Hematopoietic multipotent progenitor cell treated with erythropoietin and hydrocortisone succinate and interleukin-3 and kit ligand, for 6 days (in vitro differentiated cells): ENCODE data around the gene KCTD20.

ENCODE experiments used
- DNase-seq: peaks from one replicate; pipeline ENCODE4 v3.0.0-alpha.2; 2015

Gene KCTD20

GRCh38 chr6:36499918-36500317, 57.1 kb downstream of the KCTD20 start:
- DNase-seq: no peak

GRCh38 chr6:36501686-36502085, 58.9 kb downstream of the KCTD20 start:
- no peak for DNase-seq

- DNase-seq: no peak
Measured at GRCh38 chr6:36504181-36504580, 61.4 kb downstream of the KCTD20 start.

- DNase-seq: no peak
Measured at GRCh38 chr6:36504982-36505381, 62.2 kb downstream of the KCTD20 start.

- DNase-seq: no peak
Measured at GRCh38 chr6:36505744-36506534, 63.1 kb downstream of the KCTD20 start.

- DNase-seq: no peak
Measured at GRCh38 chr6:36506611-36507010, 63.8 kb downstream of the KCTD20 start.

- no peak for DNase-seq
Measured at GRCh38 chr6:36508532-36508931, 65.7 kb downstream of the KCTD20 start.

GRCh38 chr6:36510365-36510764, 67.6 kb downstream of the KCTD20 start:
- no peak for DNase-seq

GRCh38 chr6:36514554-36515456, 72.0 kb downstream of the KCTD20 start:
- DNase-seq: no peak

- DNase-seq: no peak
Measured at GRCh38 chr6:36515844-36516243, 73.0 kb downstream of the KCTD20 start.

- DNase-seq: no peak
Measured at GRCh38 chr6:36516559-36516958, 73.8 kb downstream of the KCTD20 start.

GRCh38 chr6:36516988-36517387, 74.2 kb downstream of the KCTD20 start:
- no peak for DNase-seq

GRCh38 chr6:36517408-36517807, 74.6 kb downstream of the KCTD20 start:
- DNase-seq: no peak

- DNase-seq: no peak
Measured at GRCh38 chr6:36519352-36519751, 76.6 kb downstream of the KCTD20 start.

- DNase-seq: no peak
Measured at GRCh38 chr6:36523451-36523850, 80.7 kb downstream of the KCTD20 start.

GRCh38 chr6:36523936-36524499, 81.2 kb downstream of the KCTD20 start:
- no peak for DNase-seq

- DNase-seq: no peak
Measured at GRCh38 chr6:36524871-36525270, 82.1 kb downstream of the KCTD20 start.

- no peak for DNase-seq
Measured at GRCh38 chr6:36525346-36525745, 82.5 kb downstream of the KCTD20 start.

GRCh38 chr6:36526066-36526465, 83.3 kb downstream of the KCTD20 start:
- peak; percentile 79 for DNase-seq

- DNase-seq: no peak
Measured at GRCh38 chr6:36533321-36533720, 90.5 kb downstream of the KCTD20 start.

- DNase-seq: no peak
Measured at GRCh38 chr6:36536873-36537547, 94.2 kb downstream of the KCTD20 start.

- no peak for DNase-seq
Measured at GRCh38 chr6:36539814-36540568, 97.2 kb downstream of the KCTD20 start.
